Right atrium auricular region (tissue), 2 donors: Measurements from ENCODE around the gene TMA7B. TPM values are rescaled to one million over a fixed set of nuclear protein-coding genes. Genes with fewer than 3 reads are reported as not detected.

Experiments used
- DNase-seq: peaks from one replicate; pipeline ENCODE4 v3.0.0-alpha.2; 2019; ENCODE audit warnings: low spot score
- H3K27ac ChIP-seq, 2 donors: fragments of 200-600 bp; sonication (generic); 1 replicate in 1 of 2; 2 replicates in 1 of 2; pipeline ENCODE4 v1.5.1; 2016 to 2019
- H3K27me3 ChIP-seq, 2 donors: fragments of 200-600 bp; sonication (generic); one replicate each; pipeline versions ENCODE4 v1.5.1 to v1.6.0; 2017 to 2019
- H3K36me3 ChIP-seq: fragments of 200-600 bp; sonication (generic); one replicate; pipeline ENCODE4 v1.5.1; 2016
- H3K4me1 ChIP-seq, 2 donors: fragments of 200-600 bp; sonication (generic); one replicate each; pipeline versions ENCODE4 v1.5.1 to v1.6.0; 2017 to 2019
- H3K4me3 ChIP-seq, 2 donors: fragments of 200-600 bp; sonication (generic); 1 replicate in 1 of 2; 2 replicates in 1 of 2; pipeline ENCODE4 v1.5.1; 2017 to 2019; ENCODE audit warnings: mild to moderate bottlenecking in 1 of 2, moderate library complexity in 1 of 2
- H3K9me3 ChIP-seq, 2 donors: fragments of 200-600 bp; sonication (generic); one replicate each; pipeline ENCODE4 v1.5.1; 2019
- CTCF ChIP-seq, 2 donors: fragments of 200-600 bp; sonication (generic); IDR thresholded peaks; one replicate each; pipeline ENCODE4 v1.5.1; 2019; ENCODE audit warnings: antibody characterized with exemption in 2 of 2
- total RNA-seq, 2 donors: library from RNA; depleted of rRNA; stranded (reverse); fragments of >200 nt; gene quantifications; one replicate each; pipeline ENCODE4 v1.1.0, GENCODE V29; 2016

The TMA7B gene
- total RNA-seq, 2 donors from 2014 or later, result not detected

- Histone ChIP-seq H3K36me3 (no peaks in the 10 kb centered on the region), H3K4me3 (no peak overlapping the region), H3K9me3 (no peaks in the 10 kb centered on the region), H3K27ac (no peak overlapping the region), H3K27me3 (no peaks in the 10 kb centered on the region), H3K4me1 (no peaks in the 10 kb centered on the region)
- TF ChIP-seq CTCF (IDR thresholded peaks at IDR 0.05), result no peak
- DNase-seq, result no peak
Observed at GRCh38 chr22:39923696-39924095, 36.5 kb upstream of the TMA7B start.

GRCh38 chr22:39924286-39924685 lies 35.9 kb upstream of the TMA7B start:
- Histone ChIP-seq H3K4me3 (no peak overlapping the region), H3K27ac (no peak overlapping the region), H3K36me3 (no peaks in the 10 kb centered on the region), H3K9me3 (no peaks in the 10 kb centered on the region), H3K27me3 (no peaks in the 10 kb centered on the region), H3K4me1 (no peaks in the 10 kb centered on the region)
- no peak for TF ChIP-seq CTCF (IDR thresholded peaks at IDR 0.05)
- DNase-seq, result no peak

- H3K4me1 ChIP-seq, result no peaks in the 10 kb centered on the region
- H3K36me3 ChIP-seq, result no peaks in the 10 kb centered on the region
- H3K27ac ChIP-seq, result no peak overlapping the region
- DNase-seq, result no peak
- H3K4me3 ChIP-seq, result no peak overlapping the region
- no peak for TF ChIP-seq CTCF (IDR thresholded peaks at IDR 0.05)
- no peaks in the 10 kb centered on the region for H3K27me3 ChIP-seq
- no peaks in the 10 kb centered on the region for H3K9me3 ChIP-seq
Observed at GRCh38 chr22:39925273-39925672, 34.9 kb upstream of the TMA7B start.

GRCh38 chr22:39925909-39926679 lies 34.1 kb upstream of the TMA7B start:
- no peaks in the 10 kb centered on the region for H3K4me1 ChIP-seq
- no peaks in the 10 kb centered on the region for H3K27me3 ChIP-seq
- no peak for DNase-seq
- no peak overlapping the region for H3K4me3 ChIP-seq
- H3K9me3 ChIP-seq, result no peaks in the 10 kb centered on the region
- TF ChIP-seq CTCF (IDR thresholded peaks at IDR 0.05), result no peak
- no peak overlapping the region for H3K27ac ChIP-seq
- no peaks in the 10 kb centered on the region for H3K36me3 ChIP-seq

- no peaks in the 10 kb centered on the region for H3K9me3 ChIP-seq
- H3K27me3 ChIP-seq, result no peaks in the 10 kb centered on the region
- DNase-seq, result no peak
- no peaks in the 10 kb centered on the region for H3K4me1 ChIP-seq
- H3K36me3 ChIP-seq, result no peaks in the 10 kb centered on the region
- TF ChIP-seq CTCF (IDR thresholded peaks at IDR 0.05), result no peak
- no peak overlapping the region for H3K4me3 ChIP-seq
- no peak overlapping the region for H3K27ac ChIP-seq
Observed at GRCh38 chr22:39926753-39927152, 33.4 kb upstream of the TMA7B start.

- no peak for TF ChIP-seq CTCF (IDR thresholded peaks at IDR 0.05)
- Histone ChIP-seq H3K27ac (no peak overlapping the region), H3K9me3 (no peaks in the 10 kb centered on the region), H3K4me1 (no peaks in the 10 kb centered on the region), H3K4me3 (no peak overlapping the region), H3K36me3 (no peaks in the 10 kb centered on the region), H3K27me3 (no peaks in the 10 kb centered on the region)
- DNase-seq, result no peak
Observed at GRCh38 chr22:39927544-39927943, 32.7 kb upstream of the TMA7B start.
